Peyer's patch (tissue), 4 donors: ENCODE measurements around the gene SLC22A2. TPM values are rescaled to one million over a fixed set of nuclear protein-coding genes. Genes with fewer than 3 reads are reported as not detected.
A peak's percentile ranks its signal among the peaks of the same experiment; 100 is the strongest.

ENCODE experiments used
- DNase-seq, 3 donors: peaks; one replicate each; pipeline ENCODE4 v3.0.0-alpha.2; 2017 to 2019
- H3K27ac ChIP-seq, 4 donors: fragments of 200-600 bp; sonication (generic); one replicate each; pipeline ENCODE4 v1.5.1; 2016 to 2019
- H3K27me3 ChIP-seq, 2 donors: fragments of 200-600 bp; sonication (generic); one replicate each; pipeline ENCODE4 v1.5.1; 2019
- H3K36me3 ChIP-seq, 3 donors: fragments of 200-600 bp; sonication (generic); one replicate each; pipeline ENCODE4 v1.5.1; 2016 to 2019
- H3K4me1 ChIP-seq, 4 donors: fragments of 200-600 bp; sonication (generic); one replicate each; pipeline ENCODE4 v1.5.1; 2016 to 2019
- H3K4me3 ChIP-seq, 4 donors: fragments of 200-600 bp; sonication (generic); 1 replicate in 3 of 4; 2 replicates in 1 of 4; pipeline ENCODE4 v1.5.1; 2016 to 2019; ENCODE audit warnings: mild to moderate bottlenecking in 1 of 4
- H3K9me3 ChIP-seq, 4 donors: fragments of 200-600 bp; sonication (generic); one replicate each; pipeline ENCODE4 v1.5.1; 2016 to 2019; ENCODE audit warnings: mild to moderate bottlenecking in 1 of 4
- CTCF ChIP-seq, 6 experiments: fragments of 450-650 bp in 4 of 6; fragments of 200-600 bp in 2 of 6; sonication (generic) in 1 of 6; IDR thresholded peaks; one replicate each; pipeline ENCODE4 v1.5.1; 2017 to 2019; ENCODE audit warnings: antibody characterized with exemption in 6 of 6, mild to moderate bottlenecking in 3 of 6, moderate library complexity in 1 of 6
- POLR2A ChIP-seq, 2 donors: fragments of 450-650 bp; IDR thresholded peaks; one replicate each; pipeline ENCODE4 v1.5.1; 2017; ENCODE audit warnings: antibody characterized with exemption in 2 of 2, mild to moderate bottlenecking in 2 of 2, moderate library complexity in 2 of 2
- total RNA-seq, 4 donors: library from RNA; depleted of rRNA; stranded (reverse); fragments of >200 nt; gene quantifications; one replicate each; pipeline ENCODE4 v1.1.0, GENCODE V29; 2016

Gene SLC22A2
- total RNA-seq, 4 donors from 2014 or later, result not detected

GRCh38 chr6:160267102-160267501 lies 8.5 kb upstream of the SLC22A2 start:
- DNase-seq, result no peak
- Histone ChIP-seq H3K4me1 (peaks cover 0 to 8% (median 0%) of the 10 kb centered on the region in 4 donors), H3K27me3 (no peaks in the 10 kb centered on the region), H3K27ac (no peak overlapping the region), H3K36me3 (no peaks in the 10 kb centered on the region), H3K9me3 (no peaks in the 10 kb centered on the region), H3K4me3 (no peak overlapping the region)
- TF ChIP-seq CTCF (IDR thresholded peaks at IDR 0.05), result no peak
- TF ChIP-seq POLR2A (IDR thresholded peaks at IDR 0.05), result no peak

GRCh38 chr6:160265869-160266476 lies 7.4 kb upstream of the SLC22A2 start:
- TF ChIP-seq POLR2A (IDR thresholded peaks at IDR 0.05) (no peak), CTCF (IDR thresholded peaks at IDR 0.05) (no peak)
- Histone ChIP-seq H3K9me3 (no peaks in the 10 kb centered on the region), H3K4me3 (no peak overlapping the region), H3K27ac (no peak overlapping the region), H3K4me1 (peaks cover 0 to 8% (median 0%) of the 10 kb centered on the region in 4 donors), H3K36me3 (no peaks in the 10 kb centered on the region), H3K27me3 (no peaks in the 10 kb centered on the region)
- DNase-seq, result no peak

- no peaks in the 10 kb centered on the region for H3K27me3 ChIP-seq
- H3K9me3 ChIP-seq, result no peaks in the 10 kb centered on the region
- no peak overlapping the region for H3K4me3 ChIP-seq
- H3K4me1 ChIP-seq, result peaks cover 0 to 8% (median 0%) of the 10 kb centered on the region in 4 donors
- no peaks in the 10 kb centered on the region for H3K36me3 ChIP-seq
- peak overlapping the region in 2 of 4 donors; percentile 5 to 68 for H3K27ac ChIP-seq
- no peak for DNase-seq
- peak in 2 of 6 experiments; percentile 24 to 28 for TF ChIP-seq CTCF (IDR thresholded peaks at IDR 0.05)
- no peak for TF ChIP-seq POLR2A (IDR thresholded peaks at IDR 0.05)
These were observed 5.5 kb upstream of the SLC22A2 start for GRCh38 chr6:160264061-160264612.

GRCh38 chr6:160263196-160263939 lies 4.7 kb upstream of the SLC22A2 start:
- Histone ChIP-seq H3K36me3 (no peaks in the 10 kb centered on the region), H3K9me3 (no peaks in the 10 kb centered on the region), H3K4me3 (no peak overlapping the region), H3K27ac (peak overlapping the region in 2 of 4 donors; percentile 43 to 68), H3K4me1 (peaks cover 0 to 8% (median 0%) of the 10 kb centered on the region in 4 donors), H3K27me3 (no peaks in the 10 kb centered on the region)
- DNase-seq, result no peak
- no peak for TF ChIP-seq CTCF (IDR thresholded peaks at IDR 0.05)
- TF ChIP-seq POLR2A (IDR thresholded peaks at IDR 0.05), result no peak

- Histone ChIP-seq H3K27me3 (no peaks in the 10 kb centered on the region), H3K4me1 (peaks cover 0 to 8% (median 0%) of the 10 kb centered on the region in 4 donors), H3K9me3 (no peaks in the 10 kb centered on the region), H3K27ac (peak overlapping the region in 1 of 4 donors; percentile 3), H3K36me3 (no peaks in the 10 kb centered on the region), H3K4me3 (no peak overlapping the region)
- DNase-seq, result no peak
- TF ChIP-seq POLR2A (IDR thresholded peaks at IDR 0.05) (no peak), CTCF (IDR thresholded peaks at IDR 0.05) (peak in 3 of 6 experiments; percentile 29 to 35 (median 34))
These were observed 3.5 kb upstream of the SLC22A2 start for GRCh38 chr6:160261991-160262680.
